Right ventricle myocardium superior (tissue), 1 donor: ENCODE data around the gene ASIC2. TPM values are rescaled to one million over a fixed set of nuclear protein-coding genes. Genes with fewer than 3 reads are reported as not detected.

ENCODE experiments used
- ATAC-seq: fragments of 200-7000 bp; cut with Tn5 transposase; one replicate; pipeline ENCODE4 v1.9.1; 2020; ENCODE audit warnings: mild to moderate bottlenecking; ENCODE audit not compliant: poor library complexity
- DNase-seq: peaks from one replicate; pipeline ENCODE4 v3.0.0-alpha.2; 2020
- intact Hi-C: fragments of 100-400 bp; cut with DNase I; formaldehyde crosslinking; loops from one replicate; pipeline ENCODE4 v1.11.2; 2022
- total RNA-seq: library from RNA; stranded (reverse); fragmentation: NEBNext Ultra II Directional; extraction: Animal tissue kit (Norgen Biotek cat#: 25700); gene quantifications from one replicate; pipeline ENCODE4 v1.2.1, GENCODE V29; 2021
- donor health status: DM: no; HTN: yes; CAD: no; lungs with severe emphysema.

ASIC2 gene
- total RNA-seq, 1 donor from 2014 or later: not detected

GRCh38 chr17:33137426-33137825 is 155.7 kb downstream of the ASIC2 start:
- intact Hi-C loops: no loop called here
- no peak for DNase-seq

GRCh38 chr17:33135691-33136090 is 157.4 kb downstream of the ASIC2 start:
- intact Hi-C loops: no loop called here
- DNase-seq: no peak
- no peak for ATAC-seq

More at GRCh38 chr17:33137426-33137825, 155.7 kb downstream of the ASIC2 start:
- no peak for ATAC-seq

DNA sequence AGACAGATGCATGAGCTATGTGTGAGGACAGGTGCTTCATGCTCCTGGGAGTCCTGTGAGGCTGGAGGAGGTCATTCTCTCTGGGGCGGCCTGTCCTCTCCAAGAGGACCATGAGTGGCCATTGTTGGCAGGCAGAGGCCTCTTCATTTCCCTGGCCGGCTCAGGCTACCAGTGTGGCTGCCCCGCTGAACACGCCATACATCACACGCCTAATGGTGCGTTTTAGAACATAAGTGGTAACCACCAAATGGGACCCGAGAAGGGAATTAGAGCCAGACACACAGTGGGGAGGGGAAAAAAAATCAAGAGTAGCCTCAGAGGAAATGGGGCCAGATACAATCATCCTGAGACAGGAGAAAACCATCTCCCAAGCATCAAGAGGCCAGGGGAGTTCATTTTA is 161.5 kb downstream of the ASIC2 start:
- intact Hi-C loops: no loop called here
- DNase-seq (no peak), ATAC-seq (no peak)

DNA sequence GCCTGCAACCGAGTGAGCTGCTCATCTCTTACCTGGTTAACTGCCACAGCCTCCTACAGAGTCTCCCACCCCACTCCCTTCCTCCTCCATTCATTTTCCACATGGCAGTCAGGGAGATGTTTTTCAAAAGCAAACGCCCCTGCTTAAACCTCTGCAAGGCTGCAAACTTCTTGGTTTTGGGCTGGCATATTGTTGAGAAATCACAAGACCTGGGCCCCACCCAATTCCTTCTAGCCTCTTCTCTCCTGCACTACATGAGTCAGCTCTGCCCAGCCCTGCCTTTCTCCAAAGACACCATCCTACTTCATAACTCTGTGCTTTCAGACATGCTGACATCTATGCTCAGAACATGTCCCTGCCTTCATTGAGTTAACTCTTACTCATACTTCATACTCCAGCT is 165.4 kb downstream of the ASIC2 start:
- DNase-seq: no peak
- intact Hi-C loops: no loop called here
- no peak for ATAC-seq

DNA sequence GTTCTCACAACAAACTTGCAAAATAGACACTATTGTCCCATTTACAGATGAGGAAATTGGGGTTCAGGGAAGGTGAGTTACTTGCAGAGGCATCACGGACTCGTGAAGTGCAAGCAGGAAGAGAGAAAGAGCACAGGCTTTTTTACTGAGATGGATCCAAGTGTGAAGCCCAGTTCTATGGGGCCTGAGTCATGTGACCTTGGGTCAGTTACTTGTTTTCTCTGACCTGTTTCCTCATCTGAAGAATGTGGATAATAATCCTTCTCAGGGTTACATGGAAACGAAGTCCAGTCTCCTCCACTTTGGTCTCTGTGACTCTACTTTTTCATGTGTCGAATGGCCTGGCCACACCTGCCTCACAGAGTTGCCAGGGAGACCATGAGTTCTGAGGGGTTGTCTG is 167.0 kb downstream of the ASIC2 start:
- no peak for DNase-seq
- ATAC-seq: no peak
- intact Hi-C loops: no loop called here

GRCh38 chr17:33125552-33125950 is 167.5 kb downstream of the ASIC2 start:
- ATAC-seq (no peak), DNase-seq (no peak)
- intact Hi-C loops: no loop called here

DNA sequence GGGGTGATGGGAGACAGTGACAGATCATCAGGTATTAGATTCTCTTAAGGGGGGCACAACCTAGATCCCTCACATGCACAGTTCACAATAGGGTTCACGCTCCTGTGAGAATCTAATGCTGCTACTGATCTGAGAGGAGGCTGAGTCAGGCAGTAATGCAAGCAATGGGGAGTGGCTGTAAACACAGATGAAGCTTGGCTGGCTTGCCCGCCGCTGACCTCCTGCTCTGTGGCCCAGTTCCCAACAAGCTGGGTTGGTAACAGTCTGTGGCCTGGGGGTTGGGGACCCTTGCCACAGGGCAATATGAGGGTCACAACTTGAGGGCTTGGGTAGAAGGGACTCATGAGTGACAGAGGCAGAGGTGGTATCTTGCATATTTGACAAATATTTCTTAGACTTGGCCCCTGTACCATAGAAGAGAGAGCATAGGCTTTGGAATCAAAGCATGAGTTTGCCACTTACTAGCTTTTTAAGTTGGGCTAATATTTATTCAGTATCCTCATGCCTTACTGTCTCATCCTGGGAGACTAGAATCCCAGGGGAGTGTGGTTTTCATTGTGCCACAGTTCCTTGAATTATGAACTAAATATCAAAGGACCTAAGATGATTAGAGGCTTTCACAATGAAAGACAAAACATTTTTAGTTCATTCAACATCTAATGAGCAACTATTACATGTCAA is 168.1 kb downstream of the ASIC2 start:
- ATAC-seq: no peak
- intact Hi-C loops: no loop called here
- DNase-seq: no peak

GRCh38 chr17:33124185-33124584 is 168.9 kb downstream of the ASIC2 start:
- no peak for DNase-seq
- no peak for ATAC-seq
- intact Hi-C loops: no loop called here

DNA sequence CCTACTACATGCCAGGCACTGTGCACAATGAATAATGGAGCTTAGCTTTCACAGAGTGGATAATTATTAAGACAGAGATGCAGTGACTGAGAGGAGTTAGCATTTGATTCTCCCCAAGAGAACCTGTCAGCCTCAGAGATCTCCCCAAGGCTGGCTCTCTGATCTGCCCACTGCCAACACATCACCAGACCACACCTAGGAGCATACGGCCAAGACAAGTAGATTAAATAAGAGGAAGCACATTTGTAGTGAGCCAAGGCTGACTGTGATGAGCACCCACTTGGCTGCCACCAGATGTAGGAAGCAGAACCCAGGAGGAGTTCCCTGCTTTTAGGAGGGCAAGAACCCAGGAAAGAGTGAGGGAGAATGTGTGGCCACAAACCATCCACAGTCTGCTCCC is 171.3 kb downstream of the ASIC2 start:
- DNase-seq (no peak), ATAC-seq (no peak)
- intact Hi-C loops: no loop called here

DNA sequence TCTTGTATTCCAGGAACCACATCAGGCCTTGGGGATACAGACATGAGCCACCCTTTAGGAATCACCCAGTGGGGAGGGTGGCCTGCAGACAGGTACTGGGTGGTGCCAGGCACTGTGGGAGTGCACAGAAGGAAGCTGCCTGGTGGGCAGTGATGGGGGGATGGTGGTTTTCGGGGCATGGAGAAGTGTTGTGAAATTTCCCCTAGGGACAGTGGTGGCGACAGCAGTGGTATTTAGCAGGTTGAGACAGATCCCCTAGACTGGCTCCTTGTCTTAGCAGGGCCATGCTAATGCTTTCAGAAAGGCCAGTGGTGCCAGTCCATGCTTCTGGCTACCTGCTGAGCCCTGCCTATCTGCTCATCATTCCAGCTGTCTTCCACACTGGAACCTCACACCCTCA is 171.8 kb downstream of the ASIC2 start:
- ATAC-seq: no peak
- no peak for DNase-seq
- intact Hi-C loops: no loop called here

- DNase-seq (no peak), ATAC-seq (no peak)
- intact Hi-C loops: no loop called here
Observed at GRCh38 chr17:33120103-33120502, 173.0 kb downstream of the ASIC2 start.

DNA sequence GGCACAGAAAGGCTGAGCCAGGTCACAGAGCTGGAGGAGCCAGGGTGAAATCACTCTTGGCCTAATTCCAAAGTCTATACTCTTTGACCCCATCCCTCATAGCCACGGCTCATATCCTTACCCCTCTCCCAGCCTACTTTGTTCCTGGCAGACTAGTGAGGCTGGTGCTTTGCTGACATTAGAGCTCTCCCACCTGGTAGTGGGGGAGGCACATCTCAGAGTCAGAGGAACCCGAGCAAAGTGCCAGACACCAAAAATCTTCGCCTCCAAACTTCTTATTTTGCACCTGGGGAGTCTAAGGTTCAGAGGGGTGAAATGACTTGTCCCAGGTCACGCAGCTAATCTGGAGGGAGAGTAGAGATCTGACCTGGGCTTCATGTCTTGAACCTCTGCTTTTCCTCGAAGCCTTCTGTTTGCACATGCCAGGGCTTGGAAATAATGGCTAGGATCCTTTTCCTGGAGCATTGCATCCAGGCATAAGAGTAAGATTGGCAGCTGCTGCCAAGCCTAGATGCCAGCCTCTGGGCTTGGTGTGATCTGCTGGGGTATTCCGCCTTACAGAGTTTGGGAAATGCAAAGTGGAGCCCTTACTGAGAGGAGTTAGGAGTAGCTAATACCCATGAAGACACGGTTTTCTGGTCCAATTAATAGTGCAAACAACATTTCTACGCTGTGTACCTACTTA is 174.6 kb downstream of the ASIC2 start:
- intact Hi-C loops: loop anchor here (10.0 kb wide), 1 partner anchor 56 kb away; no protein-coding TSS in a partner anchor
- DNase-seq: no peak
- no peak for ATAC-seq

GRCh38 chr17:33116021-33116551 is 177.0 kb downstream of the ASIC2 start:
- no peak for DNase-seq
- intact Hi-C loops: loop anchor here (10.0 kb wide), 1 partner anchor 59 kb away; no protein-coding TSS in a partner anchor
- no peak for ATAC-seq

DNA sequence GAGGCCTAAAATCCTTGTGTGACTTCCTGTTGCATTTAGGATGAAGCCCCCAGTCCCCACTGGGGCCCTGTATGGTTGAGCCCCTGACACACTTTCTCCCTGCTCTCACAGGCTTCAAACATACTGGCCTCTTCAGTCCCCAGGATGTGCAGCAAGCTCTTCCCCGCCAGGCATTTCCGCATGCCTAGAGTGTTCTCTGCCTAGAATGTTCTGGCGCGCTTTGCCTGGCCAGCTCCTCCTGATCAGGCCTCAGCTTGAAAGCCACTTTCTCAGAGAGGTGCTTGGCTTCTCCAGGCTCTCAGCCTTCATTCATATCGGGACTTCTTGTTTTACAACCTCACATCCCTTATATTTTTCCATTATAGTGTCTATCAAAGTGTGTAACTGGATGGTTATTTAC is 177.7 kb downstream of the ASIC2 start:
- ATAC-seq: no peak
- DNase-seq: no peak
- intact Hi-C loops: loop anchor here (10.0 kb wide), 1 partner anchor 59 kb away; no protein-coding TSS in a partner anchor

DNA sequence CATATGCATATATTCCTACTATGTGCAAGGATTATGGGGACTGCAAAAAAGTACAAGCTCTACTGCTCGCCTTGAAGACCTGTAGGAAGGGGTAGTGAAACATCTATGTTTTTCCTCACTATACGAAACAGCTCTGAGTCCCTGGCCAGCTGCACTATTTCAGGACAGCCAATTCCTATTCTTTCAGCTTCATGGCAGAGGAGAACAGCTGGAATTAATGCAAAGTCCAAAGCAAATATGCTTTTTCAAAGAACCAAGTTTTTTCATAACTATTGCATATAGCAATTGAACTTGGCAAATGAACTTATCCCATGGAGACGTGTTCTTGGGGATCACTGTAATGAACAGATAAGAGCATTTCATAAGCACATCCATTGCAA is 179.1 kb downstream of the ASIC2 start:
- ATAC-seq (no peak), DNase-seq (no peak)
- intact Hi-C loops: loop anchor here (10.0 kb wide), 1 partner anchor 61 kb away; no protein-coding TSS in a partner anchor

GRCh38 chr17:33113276-33113990 is 179.7 kb downstream of the ASIC2 start:
- intact Hi-C loops: loop anchor here (10.0 kb wide), 1 partner anchor 61 kb away; no protein-coding TSS in a partner anchor
- ATAC-seq: no peak
- DNase-seq: no peak

DNA sequence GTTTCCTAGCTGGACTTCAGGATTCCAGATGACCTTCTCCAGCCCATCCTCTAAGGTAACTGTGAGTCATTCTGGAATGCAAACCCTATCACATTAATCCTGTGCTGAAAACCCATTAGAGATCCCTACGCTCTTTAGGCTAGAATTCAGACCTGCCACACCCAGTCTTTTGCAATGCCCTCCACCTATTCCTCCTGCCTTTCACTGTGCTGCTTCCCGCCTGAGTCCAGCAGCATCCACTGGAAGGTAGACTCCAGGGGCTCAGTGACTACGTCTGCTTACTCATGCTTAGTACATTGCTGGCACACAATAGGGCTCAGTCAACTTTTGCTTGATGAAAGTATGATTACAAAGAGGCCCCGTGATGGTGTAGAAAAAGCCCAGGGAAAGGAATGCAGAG is 180.3 kb downstream of the ASIC2 start:
- intact Hi-C loops: loop anchor here (10.0 kb wide), 1 partner anchor 62 kb away; no protein-coding TSS in a partner anchor
- no peak for ATAC-seq
- no peak for DNase-seq

- ATAC-seq (no peak), DNase-seq (no peak)
- intact Hi-C loops: loop anchor here (10.0 kb wide), 1 partner anchor 65 kb away; no protein-coding TSS in a partner anchor
Observed at GRCh38 chr17:33109336-33110072, 183.6 kb downstream of the ASIC2 start.
